ENCODE results near the gene STARD8.

The STARD8 gene

DNA sequence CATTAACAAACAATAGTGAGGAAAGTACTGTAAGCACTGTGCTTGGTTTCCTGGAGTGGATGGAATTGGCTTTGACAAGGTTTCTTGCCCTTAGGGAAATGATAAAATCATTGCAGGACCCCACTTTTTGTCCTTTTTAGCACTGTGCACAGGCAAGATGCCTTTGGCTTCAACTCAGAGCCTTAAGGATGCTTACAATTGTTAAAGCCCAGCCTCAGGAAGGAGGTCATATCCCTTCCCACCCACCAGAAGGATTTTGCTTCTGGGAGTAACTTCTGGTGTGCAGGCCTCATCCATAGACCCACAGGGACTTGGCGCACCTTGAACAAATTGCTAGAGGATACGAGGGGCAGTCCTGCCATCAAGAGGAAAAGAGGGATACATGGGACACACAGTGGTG, 44.5 kb downstream of the STARD8 start:
- ATAC-seq, result no peak

DNA sequence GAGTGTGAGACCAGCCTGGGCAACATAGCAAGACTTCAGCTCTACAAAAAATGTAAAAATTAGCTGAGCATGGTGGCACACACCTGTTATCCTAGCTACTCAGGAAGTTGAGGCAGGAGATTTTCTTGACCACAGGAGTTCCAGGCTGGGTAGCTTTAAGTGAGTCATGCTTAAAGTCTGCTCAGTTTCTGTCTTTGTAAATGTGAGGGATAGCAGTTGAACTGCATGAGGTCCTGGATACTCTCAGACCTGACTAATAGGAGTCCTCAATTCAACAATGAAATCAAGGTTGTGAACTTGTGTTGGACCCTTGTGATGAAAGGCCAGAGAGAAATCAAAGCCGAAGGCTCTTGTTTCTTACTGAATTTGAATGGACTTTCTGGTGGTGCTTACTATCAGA, 45.2 kb downstream of the STARD8 start:
- ATAC-seq, result no peak

DNA sequence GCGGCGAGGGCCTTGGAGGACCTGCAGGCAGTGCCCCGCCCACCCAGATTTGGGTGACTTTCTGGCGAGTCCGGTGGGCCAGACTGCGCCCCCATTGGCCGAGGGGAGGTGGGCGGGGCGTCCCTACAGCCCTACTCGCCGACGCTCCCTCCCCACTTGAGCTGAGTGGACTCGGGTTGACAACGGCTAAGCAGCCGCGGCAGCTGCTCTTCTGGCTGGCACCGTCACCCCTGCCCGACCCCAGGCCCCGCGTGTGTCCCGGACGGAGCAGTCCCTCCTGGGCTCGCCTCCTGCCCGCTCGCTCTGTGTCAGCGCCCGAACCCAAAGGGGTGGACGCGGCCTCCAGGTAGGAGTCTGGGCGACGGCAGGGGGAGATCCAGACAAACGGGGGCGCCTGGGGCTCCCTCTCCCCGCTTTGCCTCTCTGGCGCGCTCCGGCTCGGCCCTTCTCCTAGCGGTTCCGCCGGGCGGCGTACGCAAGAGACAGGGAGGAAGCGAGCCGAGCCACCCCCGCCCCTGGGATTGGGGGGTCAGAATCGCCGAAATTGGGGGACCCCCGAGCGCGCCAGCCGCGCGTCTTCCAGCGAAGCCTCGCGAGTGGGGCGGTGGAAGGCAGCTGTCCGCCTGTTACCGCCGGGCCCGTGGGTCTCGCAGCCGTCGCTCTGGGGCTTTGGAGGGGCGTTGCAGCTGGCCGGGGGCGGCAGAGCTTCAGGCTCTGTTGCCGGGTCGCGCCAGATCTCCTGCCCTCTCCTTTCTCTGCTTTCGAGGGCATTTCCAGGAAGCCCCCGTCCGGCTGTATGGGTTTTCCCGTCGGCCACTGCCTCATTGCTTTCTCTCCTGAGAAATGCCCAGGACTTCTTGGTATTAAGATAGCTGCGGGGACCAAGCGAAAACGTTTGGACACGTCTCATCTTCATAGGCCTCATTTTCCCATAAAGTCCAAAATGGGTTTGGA, 46.3 kb downstream of the STARD8 start:
- ATAC-seq, result peak; percentile 17 to 32

DNA sequence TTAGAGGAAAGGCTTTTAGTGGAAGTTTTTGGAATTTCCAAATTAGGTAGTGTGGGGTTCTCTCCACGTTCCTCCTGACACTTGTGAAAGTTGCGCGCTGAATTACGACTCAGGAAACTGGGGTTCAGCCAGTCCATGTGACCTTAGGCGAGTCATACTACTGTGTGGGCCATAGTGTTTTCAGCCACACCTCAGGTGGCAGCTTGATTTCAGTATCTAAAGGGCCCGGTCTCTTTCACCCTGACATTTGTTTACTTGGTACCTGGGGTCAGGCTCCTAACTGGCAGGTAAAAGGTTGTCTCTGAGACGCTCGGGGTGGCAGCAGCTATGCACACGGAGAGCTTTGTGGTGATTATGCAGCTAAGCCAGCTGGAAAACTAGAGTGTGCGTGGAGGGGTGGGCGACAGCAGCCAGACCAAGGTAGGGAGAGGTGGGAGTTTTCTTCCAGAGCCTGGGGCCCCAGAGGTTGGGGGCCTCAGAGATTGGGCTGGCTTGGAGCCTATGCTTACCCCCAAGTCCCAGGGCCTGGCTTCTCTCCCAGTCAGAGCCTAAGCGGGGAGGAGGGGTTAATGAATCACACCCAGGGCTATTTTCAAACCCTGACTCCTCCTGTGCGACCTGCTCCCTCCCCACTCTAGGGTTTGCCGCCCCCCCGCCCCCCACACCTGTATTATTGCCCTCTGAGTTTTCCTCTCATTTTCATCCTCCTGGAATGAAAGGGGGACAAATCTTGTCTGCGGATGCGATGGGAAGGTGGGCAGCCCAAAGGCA, 47.2 kb downstream of the STARD8 start:
- no peak for ATAC-seq

DNA sequence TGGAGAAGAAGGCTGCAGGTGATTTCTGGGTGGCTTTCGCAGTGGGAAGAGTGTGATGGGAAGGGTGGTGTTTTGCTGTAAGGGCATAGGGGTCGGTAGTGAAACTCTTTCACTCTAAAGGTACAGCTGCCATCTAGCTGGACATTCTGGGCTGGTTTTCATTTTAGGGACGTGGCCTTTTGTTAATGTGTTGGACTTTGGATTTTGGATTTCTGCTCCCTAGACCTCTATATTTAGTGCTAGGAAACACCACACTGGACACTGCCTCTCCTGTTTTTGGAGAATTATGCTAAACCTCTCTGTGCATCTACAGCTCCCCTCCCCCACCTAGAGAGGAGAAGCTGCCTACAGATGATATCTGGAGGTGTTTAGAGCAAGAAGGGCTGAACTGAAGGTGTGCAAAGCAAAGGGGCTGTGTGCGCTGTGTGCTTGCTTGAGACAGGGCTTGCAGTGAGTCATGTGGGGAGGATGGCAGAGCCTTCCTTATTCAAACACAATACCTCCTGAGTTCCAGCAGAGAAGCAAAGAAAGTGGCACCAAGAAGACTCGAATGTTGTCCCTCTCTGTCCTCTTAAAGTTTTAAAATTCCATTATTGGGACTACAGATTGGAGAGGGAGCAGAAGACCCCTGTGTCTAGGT, 47.9 kb downstream of the STARD8 start:
- ATAC-seq, result no peak

DNA sequence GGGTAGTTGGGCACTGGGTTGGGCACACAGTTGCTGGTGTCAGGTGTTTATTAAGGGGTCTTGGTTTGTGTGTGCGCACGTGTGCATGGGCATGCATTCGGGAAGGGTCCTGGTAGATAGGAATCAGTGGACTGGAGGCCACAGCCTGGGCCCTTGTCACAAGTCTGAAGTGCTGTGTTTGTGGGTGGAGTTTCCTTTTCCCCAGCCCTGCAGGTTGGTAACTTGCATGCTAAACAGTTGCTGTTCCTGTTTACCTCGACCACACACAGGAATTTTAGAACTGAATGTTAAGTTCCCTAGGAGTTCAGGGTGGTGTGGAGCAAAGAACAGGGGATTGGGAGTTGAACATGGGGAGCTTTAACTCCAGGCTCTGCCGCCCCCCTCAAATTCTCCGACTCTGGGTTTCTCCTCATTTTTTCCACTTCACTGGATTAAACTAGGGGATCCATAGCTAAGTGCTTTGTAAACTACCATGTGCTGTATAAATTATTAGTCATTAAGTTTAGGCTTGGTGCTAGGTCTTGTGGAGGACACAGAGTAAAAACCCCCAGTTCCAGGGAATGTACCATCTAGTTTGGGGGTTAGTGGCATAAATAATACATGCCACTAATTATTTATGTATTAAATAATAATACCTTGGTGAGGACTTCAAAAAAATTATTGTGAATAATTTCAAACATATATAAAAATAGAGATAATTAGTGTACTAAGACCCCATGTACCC, 49.0 kb downstream of the STARD8 start:
- no peak for ATAC-seq

DNA sequence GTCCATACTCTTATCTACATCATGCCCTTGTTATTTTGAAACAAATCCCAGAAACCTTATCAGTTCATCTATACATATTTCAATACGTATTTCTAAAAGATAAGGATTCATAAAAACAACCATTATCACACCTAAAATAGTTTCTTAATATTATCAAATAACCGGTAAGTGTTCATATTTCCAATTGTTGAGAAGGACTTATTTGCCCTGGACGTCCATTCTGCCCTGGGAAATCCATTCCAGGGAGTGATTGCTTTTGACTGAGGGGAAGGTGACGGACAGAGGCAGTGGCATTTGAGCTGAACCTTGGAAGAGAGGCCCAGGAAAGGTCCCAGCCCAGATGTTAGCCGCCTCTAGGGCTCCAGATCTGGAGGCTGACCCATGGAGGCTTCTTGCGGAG, 49.6 kb downstream of the STARD8 start:
- ATAC-seq, result no peak

DNA sequence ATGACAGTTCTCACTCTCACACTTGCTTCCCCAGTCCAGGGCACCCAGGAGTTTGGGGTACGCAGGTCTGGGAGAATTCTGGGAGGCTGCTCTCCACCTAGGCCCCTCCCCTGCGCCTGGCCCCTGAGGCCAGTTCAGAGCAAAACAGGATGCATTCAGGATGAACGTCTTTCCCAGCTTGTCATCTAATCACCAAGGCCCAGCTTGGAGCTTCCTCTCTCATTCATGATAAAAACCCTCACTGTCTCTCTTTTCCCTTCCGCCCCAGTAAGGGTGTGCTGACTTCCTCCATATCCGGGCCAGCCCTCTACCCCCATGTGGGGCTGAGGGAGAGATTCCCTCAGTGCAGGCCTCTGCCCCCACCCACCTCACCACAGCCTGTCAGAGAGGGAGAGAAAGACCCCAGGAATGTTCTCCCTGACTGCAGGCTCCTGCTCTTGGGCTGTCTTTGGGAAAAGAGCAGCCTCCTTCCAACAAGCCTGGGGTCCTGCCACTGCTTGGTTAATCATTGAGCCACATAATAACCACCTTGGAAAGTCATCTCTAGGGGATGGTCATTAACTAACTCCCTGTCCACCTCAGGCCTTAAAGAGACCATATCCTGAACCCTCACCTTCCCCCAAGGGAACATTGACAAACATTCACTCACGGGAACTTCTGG, 50.1 kb downstream of the STARD8 start:
- no peak for ATAC-seq

DNA sequence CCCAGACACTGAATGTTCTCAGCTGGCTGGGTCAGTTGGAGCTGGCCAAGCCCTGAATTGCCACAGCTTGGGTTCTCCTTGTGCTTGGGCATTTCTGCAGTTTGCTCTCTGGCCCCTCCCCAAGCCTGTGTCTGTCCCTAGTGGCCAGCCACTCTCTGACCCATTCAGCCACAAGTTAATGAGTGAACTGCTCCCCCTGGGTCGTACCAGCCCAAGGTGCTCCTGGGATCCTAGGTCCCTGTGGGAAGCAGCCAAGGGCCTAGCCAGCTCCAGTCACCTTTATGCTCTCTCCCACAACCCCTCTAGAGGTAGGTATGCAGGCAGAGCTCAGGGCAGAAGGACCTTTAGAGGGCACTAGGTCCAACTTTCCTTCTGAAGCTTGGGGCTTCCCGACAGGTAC, 51.5 kb downstream of the STARD8 start:
- no peak for ATAC-seq

DNA sequence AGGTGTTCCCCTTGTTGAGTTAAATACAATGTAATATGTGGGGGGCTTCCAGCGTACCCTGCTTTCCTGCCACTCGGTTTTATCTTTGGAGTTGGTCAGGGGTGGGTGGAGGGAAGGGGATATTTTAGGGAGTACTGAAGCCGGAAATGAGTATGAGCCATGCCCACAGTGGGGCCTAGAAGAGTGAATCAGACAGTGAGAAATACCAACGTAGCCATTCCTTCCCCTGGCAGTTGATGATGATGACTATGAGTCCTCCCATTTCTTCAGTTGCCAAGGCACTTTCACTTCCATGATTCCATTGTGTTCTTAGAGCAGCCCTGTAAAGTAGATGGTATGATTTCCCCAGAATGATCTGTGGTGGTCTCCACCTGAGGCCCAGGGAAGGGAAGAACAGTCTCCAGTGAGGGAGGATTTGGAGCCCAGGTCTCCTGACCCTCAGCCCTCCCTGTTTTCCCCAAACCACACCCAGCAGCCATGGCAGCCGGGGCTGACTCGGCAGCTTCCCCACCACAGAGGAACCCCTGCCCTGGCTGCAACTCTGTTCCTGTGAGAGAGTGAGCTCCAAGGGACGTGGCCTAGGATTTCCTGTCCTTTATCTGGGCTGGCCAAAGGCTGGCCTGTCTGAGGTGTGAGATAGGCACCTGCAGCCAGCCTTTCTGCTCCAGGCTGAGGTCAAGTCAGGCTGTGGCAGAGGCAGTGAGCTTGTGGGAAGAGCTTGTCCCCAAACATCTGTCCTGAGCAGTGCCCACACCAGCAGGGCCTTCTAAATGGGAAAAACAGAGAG, 52.7 kb downstream of the STARD8 start:
- no peak for ATAC-seq

DNA sequence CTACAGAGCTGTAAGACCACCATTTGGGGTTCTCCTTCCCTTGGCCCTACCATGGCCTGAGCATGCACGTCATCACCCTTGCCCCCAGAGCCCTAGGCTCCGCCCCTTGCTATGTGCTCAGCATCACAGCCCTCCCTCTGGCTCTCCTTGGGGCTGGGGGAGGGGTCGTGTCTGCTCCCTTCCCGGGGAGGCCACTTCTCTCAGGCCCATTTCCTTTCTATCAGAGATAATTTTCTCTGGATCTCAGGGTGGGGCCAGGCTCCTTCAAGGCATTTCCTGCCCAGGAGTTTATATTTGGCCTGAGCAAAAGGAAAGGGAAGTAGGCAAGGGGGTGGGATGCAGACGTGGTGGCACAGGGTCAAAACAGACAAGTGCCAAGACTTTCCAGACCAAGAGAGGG, 55.9 kb downstream of the STARD8 start:
- no peak for ATAC-seq

DNA sequence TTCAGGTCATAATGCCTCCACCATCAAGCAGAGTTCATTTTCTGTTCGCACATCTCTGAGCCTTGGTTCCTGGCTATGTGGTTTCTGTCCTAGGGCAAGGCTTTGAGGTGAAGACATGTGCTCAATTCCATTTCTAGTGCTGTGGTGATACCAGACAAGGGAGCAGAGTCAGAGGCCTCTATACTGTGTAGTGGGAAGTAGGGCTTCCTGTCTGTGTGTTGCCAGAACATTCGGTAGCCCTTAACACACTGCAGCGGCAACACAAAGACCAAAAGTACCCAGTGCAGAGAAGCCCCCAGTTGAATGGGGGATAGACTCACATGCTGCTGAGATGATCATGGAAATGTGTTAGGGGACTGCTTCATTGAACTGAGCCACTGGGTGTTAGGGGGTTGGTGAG, 56.4 kb downstream of the STARD8 start:
- no peak for ATAC-seq

DNA sequence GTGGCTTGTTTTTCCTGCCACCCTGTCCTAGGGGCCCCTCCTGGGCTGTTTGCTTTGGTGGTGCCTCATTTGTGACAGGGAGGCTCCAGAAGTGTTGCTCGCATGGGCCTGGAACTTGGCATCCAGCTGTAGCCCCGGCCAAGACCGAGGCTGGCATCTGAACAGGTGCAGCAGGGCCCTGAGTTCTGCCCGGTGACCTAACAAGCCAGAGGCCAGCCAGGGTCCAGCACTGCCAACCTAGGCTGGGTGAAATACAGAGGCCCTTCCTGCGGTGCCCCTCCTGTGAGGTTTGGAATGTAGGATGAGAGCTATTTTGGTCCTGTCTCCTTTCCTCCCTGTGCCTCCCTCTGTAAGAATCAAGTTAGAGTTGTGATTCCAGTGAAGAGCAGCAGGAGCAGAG, 58.5 kb downstream of the STARD8 start:
- no peak for ATAC-seq

DNA sequence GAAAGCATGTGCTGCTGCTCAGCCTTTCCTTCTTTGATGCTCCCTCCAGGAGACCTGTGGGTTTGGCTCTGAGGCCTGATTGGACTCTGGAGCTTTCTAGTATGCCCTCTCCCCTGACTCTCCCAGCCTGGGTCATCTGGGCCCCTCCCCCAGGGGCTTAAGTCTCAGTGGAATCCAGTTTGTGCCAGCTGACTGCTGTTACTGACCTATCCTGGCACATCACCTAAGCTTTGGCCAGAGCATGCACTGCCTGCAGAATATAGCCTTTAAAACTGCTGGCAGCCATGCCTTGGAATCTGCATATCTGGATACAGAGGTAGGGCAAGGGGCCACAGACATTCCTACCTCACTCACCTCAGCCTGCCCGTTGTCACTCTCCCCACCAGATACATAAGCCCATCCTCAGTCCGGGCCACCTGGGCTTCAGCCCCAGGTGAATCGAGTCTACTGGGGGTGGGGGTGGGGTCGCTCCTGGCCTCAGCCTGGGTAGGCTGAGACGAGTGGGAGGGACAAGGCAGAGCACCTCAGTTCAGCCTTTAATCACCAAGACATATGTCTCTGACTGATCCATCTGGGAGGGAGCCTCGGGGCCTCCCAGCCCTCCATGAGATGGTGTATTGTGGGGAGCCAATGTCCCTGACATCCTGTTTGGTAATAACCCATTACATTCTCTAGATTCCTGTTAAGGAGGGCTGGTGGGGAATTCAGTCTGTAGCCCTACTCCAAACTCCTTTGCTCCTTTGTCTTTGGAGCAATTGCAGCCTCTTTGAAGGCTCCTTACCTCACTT, 61.2 kb downstream of the STARD8 start:
- no peak for ATAC-seq

DNA sequence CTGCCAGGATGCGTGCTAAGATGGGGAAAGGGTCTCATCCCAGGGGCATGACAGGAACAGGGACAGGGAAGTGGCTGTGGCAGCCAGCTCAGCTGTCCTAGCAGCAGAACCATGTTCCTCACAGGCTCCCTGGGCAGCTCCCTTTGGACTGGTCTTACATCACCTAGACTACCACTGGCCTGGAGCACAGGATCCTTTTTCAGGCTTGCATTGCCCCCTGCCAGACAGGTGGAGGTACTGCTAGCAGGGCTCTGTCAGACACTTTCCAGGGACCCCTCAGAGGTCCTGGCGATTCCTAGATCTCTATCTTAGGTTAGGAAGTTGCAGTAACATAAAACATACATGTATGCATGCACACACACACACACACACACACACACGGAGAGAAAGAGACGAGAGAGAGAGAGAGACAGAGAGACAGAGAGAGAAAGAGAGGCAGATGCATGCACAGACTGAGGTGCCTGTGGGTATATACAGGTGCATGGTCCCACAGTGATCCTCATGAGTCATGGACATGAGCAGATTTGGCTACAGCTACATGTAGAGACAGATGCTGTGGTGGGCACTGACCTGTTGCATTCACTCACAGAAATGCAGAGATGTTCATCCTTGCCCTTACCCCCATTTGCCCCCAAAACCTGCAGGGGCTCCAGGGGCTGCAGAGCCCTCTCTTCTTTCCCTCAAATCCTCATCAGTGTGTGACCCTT, 63.6 kb downstream of the STARD8 start:
- peak; percentile 25 to 45 for ATAC-seq

DNA sequence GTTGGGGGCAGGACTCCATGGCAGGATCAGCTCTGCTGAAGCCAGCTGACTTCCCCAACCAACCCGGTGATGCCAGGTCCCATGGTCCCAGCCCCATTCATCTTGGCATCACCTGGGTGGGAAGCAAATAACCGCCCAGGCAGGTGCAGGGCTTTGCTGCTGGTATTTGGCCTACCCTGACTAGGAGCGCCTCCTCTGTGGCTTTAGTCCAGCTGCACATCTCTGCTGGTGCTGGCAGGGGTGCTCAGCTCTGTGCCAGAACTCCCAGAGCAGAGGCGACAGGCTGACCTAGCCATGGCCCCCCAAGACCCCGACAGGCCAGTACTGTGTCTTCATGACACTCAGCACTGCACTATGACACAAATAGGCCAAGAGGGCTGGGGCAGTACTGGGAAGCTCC, 64.4 kb downstream of the STARD8 start:
- ATAC-seq, result no peak

DNA sequence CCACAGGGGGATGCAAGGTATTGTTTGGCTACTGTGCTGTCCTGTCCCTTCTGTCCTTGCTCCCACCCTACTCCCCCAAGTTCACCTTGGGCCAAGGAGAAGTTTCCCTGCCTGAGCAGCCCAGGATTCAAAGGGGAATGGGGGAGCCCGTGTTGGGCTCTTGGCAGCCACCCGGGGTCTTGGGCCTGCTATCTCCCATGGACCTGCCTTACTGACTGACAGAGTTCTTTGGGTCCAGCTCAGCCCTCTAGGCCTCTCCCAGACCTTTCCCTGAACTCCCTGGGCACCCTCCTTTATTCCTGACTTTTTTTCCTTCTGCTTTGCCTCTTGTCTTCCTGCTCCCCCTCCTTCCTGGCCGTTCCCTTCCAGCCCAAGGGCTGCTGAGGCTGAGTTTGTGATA, 67.4 kb downstream of the STARD8 start:
- ATAC-seq, result no peak

DNA sequence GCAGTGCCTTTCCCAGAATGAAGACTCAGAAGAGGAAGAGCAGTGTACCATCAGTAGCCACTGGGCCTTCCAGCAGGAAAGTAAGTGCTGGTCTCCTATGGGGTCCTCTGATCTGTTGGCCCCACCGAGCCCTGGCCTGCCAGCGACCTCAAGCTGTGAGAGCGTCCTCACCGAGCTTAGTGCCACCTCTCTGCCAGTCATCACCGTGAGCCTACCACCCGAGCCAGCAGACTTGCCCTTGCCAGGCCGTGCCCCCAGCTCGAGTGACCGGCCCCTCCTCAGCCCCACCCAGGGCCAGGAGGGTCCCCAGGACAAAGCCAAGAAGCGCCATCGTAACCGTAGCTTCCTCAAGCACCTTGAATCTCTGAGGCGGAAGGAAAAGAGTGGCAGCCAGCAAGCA, 69.7 kb downstream of the STARD8 start:
- ATAC-seq, result no peak

DNA sequence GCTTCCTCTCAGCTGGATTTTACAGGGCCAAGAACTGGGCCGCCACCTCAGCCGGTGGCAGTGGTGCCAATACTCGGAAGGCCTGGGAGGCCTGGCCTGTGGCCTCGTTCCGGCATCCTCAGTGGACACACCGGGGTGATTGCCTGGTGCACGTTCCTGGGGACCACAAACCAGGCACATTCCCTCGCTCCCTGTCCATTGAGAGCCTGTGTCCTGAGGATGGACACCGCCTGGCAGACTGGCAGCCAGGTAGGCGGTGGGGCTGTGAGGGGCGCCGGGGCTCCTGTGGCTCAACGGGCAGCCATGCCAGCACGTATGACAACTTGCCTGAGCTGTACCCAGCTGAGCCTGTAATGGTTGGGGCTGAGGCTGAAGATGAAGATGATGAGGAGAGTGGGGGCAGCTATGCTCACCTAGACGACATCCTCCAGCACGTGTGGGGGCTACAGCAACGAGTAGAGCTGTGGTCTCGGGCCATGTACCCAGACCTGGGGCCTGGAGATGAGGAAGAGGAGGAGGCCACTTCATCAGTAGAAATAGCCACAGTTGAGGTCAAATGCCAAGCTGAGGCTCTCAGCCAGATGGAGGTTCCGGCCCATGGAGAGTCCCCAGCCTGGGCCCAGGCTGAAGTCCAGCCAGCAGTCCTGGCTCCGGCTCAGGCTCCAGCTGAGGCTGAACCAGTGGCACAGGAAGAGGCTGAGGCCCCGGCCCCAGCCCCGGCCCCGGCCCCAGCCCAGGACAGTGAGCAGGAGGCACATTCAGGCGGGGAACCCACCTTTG, 70.4 kb downstream of the STARD8 start:
- no peak for ATAC-seq

Measured in activated CD4-positive, CD25-positive, alpha-beta regulatory T cell treated with anti-CD3 and anti-CD28 coated beads, Interleukin-2, amount 50 U/mL, for 24 hours (primary cell).